ENCODE measurements around the gene CYGB.
A peak's percentile ranks its signal among the peaks of the same experiment; 100 is the strongest.
"Not testable (repeated sequence)": the region's sequence is repeated elsewhere in the genome, so short reads cannot be mapped to it uniquely, and the experiment has no call there.

CYGB gene

DNA sequence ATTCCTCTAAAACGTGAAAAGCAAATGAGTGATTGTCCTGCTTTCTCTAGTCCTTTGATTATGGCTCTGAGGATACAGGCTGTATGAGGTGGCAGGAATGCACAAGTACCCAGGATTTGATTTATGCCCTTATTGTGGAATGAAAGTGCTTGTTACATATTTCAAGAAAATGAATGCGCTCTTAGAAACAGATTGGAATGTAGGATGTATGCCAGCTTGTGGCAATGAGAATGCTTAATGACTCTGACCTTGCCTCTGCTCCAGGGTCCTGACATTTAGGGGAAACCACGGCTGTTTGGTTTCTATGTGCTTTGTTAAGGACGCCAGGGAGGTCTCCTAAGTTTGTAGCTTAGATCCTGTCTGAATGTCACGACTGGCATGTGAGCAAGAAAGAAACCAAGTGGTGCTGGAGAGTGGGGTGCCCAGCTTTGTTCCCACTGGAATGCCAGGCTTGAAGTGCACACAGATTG lies 24.3 kb upstream of the CYGB start:
- Histone ChIP-seq H3K9ac (ENCODE audit: low read depth, low read length) (no peak overlapping the region), H3K9me3 (ENCODE audit: control insufficient read depth, insufficient read depth, low read length) (no peaks in the 10 kb centered on the region), H3K4me1 (ENCODE audit: insufficient read depth, low read length) (peaks cover 27% of the 10 kb centered on the region), H3K36me3 (ENCODE audit: insufficient read depth, low read length) (peaks cover 68% of the 10 kb centered on the region)

DNA sequence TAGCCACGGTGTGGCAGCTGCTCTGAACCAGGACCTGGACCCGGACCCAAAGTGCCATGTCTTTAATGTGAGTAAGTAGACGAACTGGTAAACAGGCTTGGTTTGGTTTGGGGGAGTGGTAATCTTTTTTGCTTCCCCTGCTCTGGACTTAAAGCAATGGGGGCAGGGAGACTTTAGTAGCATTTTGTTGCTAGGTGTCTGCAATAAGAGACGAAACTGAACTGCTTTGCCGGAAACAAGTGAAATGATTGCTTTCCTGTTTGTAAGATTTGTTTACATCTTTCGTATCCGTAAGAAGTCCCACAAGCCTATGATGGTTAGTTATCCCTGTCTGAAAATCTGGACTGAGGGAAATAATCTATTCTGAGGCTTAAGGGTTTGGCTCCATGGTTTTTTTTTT lies 23.8 kb upstream of the CYGB start:
- peaks cover 26% of the 10 kb centered on the region for H3K4me1 ChIP-seq (ENCODE audit: insufficient read depth, low read length)
- peaks cover 67% of the 10 kb centered on the region for H3K36me3 ChIP-seq (ENCODE audit: insufficient read depth, low read length)
- H3K9me3 ChIP-seq (ENCODE audit: control insufficient read depth, insufficient read depth, low read length), result no peaks in the 10 kb centered on the region
- no peak overlapping the region for H3K9ac ChIP-seq (ENCODE audit: low read depth, low read length)

DNA sequence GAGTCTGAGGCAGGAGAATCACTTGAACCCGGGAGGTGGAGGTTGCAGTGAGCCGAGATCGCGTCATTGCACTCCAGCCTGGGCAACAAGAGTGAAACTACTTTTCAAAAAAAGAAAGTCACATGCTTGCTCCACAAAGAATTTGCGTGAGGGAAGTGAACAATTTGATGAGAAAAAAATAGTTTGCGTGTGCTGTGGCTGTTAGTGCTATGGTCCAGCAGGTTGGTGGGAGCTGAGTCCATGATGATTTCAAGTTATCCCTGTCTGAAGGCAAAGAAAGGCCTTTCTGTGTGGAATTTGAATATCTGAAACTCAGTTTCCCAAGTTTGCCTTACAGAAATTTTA lies 23.3 kb upstream of the CYGB start:
- Histone ChIP-seq H3K36me3 (ENCODE audit: insufficient read depth, low read length) (peaks cover 63% of the 10 kb centered on the region), H3K9ac (ENCODE audit: low read depth, low read length) (no peak overlapping the region), H3K9me3 (ENCODE audit: control insufficient read depth, insufficient read depth, low read length) (no peaks in the 10 kb centered on the region), H3K4me1 (ENCODE audit: insufficient read depth, low read length) (peaks cover 26% of the 10 kb centered on the region)

DNA sequence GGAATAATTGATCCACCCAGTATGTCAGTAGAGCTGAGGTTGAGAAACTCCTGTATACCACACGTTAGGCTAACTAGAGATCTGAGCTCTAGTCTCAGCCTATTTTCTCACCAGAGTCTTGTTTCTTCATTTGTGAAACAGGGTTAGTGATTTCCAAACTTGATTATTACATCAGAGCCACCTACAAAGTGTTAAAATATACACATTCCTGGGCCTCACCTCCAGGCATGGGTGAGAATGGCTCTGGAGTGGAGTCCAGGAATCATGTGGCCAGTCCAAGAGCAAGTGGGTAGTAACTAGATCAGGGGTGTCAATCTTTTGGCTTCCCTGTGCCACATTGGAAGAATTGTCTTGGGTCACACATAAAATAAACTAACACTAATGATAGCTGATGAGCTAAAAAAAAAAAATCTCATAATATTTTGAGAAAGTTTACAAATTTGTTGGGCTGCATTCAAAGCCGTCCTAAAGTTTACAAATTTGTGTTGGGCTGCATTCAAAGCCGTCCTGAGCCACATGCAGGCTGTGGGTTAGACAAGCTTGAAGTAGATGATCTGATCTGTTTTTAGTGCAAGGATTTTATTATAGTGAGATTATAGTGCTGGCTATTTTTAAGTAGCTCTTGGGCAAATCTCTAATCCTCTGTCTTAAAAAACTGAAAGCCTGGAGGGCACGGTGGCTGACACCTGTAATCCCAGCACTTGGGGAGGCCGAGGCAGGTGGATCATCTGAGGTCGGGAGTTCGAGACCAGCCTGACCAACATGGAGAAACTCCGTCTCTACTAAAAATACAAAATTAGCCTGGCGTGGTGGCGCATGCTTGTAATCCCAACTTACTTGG lies 22.7 kb upstream of the CYGB start:
- Histone ChIP-seq H3K4me1 (ENCODE audit: insufficient read depth, low read length) (peaks cover 29% of the 10 kb centered on the region), H3K36me3 (ENCODE audit: insufficient read depth, low read length) (peaks cover 58% of the 10 kb centered on the region), H3K9ac (ENCODE audit: low read depth, low read length) (no peak overlapping the region), H3K9me3 (ENCODE audit: control insufficient read depth, insufficient read depth, low read length) (no peaks in the 10 kb centered on the region)

DNA sequence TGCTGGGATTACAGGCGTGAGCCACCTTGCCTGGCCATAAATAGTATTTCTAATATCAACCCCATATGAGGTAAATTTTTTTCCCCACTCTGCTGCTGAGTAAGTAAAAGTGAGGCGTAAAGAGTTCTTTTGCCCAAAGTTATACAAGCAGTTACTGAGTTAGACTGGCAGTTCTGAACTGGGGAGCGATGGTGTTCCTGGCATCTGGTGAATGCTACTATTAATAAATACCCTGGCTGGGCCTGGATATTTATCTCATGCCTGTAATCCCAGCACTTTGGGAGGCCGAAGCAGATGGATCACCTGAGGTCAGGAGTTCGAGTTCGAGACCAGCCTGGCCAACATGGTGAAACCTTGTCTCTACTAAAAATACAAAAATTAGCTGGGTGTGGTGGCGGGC lies 22.0 kb upstream of the CYGB start:
- not testable (repeated sequence) for H3K9ac ChIP-seq (ENCODE audit: low read depth, low read length)
- H3K36me3 ChIP-seq (ENCODE audit: insufficient read depth, low read length), result peaks cover 51% of the 10 kb centered on the region

DNA sequence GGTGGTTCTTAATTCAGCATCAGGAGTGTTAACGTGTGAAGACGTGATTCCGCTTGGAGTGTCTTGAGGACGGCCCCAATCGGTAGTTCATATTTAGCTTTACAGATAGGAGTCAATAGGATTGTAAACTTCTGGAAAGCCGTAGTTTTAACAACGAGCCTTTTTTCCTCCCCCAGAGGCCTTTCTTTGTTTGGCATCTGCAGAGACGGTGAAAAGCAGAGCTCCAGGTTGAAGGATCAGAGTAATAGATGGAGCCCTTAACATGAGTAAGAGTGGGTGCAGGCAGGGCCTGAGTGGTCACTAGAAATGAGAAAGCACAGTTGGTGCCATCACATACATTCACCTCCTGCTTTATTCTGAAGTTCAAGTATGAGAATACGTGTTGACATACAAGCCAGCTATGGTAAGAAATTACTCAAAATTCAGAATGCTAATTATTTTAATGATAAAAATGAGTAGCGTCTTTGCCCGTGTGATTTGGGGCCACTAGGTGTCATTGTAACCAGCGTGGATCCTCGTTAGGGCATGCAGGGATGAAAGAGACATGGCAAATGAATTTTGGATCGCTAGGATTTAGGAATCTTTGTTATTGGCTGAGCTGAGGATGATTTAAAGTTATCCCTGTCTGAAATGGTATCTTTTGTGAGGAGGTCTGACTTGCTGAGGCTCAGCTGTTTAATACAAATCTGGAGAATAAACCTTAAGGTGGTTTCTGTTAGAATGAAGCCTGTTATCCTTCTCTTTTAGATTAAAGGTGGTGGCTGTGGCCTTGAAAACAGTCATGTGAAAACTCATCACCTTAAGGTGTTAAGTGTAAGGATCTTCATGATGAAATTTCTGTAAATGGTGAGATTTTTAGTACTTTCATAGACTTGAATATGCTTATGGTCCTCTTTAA lies 20.9 kb upstream of the CYGB start:
- Histone ChIP-seq H3K9ac (ENCODE audit: low read depth, low read length) (peak overlapping the region; percentile 98), H3K4me1 (ENCODE audit: insufficient read depth, low read length) (peaks cover 29% of the 10 kb centered on the region), H3K36me3 (ENCODE audit: insufficient read depth, low read length) (peaks cover 47% of the 10 kb centered on the region), H3K9me3 (ENCODE audit: control insufficient read depth, insufficient read depth, low read length) (no peaks in the 10 kb centered on the region)

More for the DNA sequence above, 22.0 kb upstream of the CYGB start:
- H3K9me3 ChIP-seq (ENCODE audit: control insufficient read depth, insufficient read depth, low read length), result not testable (repeated sequence)
- H3K4me1 ChIP-seq (ENCODE audit: insufficient read depth, low read length), result peaks cover 29% of the 10 kb centered on the region

DNA sequence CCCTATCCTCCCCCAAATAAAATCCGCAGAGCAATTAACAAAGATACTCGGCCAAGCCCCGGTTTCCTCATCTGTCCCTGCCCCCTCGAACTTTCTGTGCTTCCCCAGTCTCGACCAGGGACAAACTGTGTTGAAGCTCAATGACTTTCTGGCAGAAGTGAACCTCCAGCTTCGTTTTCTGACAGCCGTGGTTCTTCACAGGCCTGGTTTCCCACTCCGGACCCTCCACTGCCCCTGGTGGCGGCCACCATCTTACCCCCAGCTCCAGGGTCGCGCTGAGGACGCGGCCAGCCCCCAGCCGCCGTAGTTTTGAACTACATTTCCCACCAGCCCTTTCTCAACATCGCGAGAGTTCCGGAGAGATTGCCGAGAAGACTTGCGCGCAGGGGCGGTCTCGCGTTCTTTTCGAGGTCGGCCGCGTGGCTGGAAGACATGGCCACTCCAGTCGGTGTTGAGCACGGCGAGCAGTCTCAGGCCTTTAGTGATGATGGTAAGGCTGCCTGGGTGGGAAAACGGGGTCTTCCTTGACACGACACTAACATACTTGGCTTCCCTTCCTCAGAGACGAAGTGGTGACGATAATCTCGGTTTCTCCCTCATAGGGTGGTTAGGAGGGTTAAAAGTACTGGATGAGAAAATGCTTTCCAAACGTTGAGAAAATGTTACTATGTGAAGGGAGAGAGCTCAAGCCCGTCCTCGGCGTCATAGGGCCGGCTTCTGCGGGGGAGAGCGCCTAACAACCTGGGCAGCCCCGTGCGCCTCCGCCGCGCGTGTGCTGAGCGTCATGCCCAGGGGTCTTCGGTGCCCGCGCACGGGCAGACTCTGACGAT lies 20.1 kb upstream of the CYGB start:
- Histone ChIP-seq H3K9ac (ENCODE audit: low read depth, low read length) (peak overlapping the region; percentile 98), H3K36me3 (ENCODE audit: insufficient read depth, low read length) (peaks cover 39% of the 10 kb centered on the region), H3K4me1 (ENCODE audit: insufficient read depth, low read length) (peaks cover 29% of the 10 kb centered on the region)

DNA sequence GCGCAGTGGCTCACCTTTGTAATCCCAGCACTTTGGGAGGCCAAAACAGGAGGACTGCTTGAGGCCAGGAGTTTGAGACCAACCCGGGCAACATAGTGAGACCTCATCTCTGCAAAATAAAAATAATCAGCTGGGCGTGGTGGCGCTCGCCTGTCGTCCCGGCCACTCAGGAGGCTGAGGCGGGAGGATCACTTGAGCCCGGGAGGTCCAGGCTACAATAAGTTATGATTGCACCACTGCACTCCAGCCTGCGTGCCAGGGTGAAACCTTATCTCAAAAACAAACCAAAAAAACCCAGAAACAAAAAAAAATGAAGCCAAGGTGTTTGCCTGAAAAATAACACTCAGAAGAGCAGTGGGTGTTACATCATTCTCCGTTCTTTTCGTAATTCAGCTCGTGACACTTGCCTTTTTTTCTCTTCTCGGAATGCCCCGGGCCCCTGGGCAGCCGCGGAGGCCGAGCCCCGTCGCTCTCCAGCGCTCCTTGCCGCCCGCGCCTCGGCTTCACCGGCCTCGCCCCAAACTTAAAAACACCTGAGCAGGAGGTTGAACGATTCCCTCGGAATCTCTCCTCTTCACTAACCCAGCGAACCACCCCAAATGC lies 19.4 kb upstream of the CYGB start:
- Histone ChIP-seq H3K36me3 (ENCODE audit: insufficient read depth, low read length) (peaks cover 36% of the 10 kb centered on the region), H3K9ac (ENCODE audit: low read depth, low read length) (peak overlapping the region; percentile 98), H3K9me3 (ENCODE audit: control insufficient read depth, insufficient read depth, low read length) (no peaks in the 10 kb centered on the region), H3K4me1 (ENCODE audit: insufficient read depth, low read length) (peaks cover 29% of the 10 kb centered on the region)

More for the DNA sequence above, 20.1 kb upstream of the CYGB start:
- H3K9me3 ChIP-seq (ENCODE audit: control insufficient read depth, insufficient read depth, low read length), result no peaks in the 10 kb centered on the region

DNA sequence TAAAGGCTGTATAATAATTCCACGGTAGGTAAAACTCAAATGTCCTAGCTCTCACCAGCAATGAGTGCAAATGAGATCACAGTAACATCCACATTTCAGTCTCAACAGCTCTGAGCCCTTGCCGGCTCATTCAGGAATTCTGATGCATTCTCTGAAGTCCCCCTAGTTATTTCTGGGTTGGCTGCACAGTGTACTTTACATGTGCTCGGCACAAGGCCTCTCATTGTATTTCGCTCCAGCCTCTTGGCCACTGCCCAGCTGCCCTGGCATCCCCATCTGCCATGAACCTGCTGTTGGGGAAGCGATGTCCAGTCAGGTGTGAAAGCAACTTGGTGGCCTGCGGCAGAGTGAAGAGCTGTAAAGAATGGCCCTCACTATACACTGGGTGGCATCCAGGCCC lies 16.6 kb upstream of the CYGB start:
- H3K9me3 ChIP-seq (ENCODE audit: control insufficient read depth, insufficient read depth, low read length), result no peaks in the 10 kb centered on the region
- no peak overlapping the region for H3K9ac ChIP-seq (ENCODE audit: low read depth, low read length)
- peaks cover 10% of the 10 kb centered on the region for H3K36me3 ChIP-seq (ENCODE audit: insufficient read depth, low read length)
- peaks cover 20% of the 10 kb centered on the region for H3K4me1 ChIP-seq (ENCODE audit: insufficient read depth, low read length)

DNA sequence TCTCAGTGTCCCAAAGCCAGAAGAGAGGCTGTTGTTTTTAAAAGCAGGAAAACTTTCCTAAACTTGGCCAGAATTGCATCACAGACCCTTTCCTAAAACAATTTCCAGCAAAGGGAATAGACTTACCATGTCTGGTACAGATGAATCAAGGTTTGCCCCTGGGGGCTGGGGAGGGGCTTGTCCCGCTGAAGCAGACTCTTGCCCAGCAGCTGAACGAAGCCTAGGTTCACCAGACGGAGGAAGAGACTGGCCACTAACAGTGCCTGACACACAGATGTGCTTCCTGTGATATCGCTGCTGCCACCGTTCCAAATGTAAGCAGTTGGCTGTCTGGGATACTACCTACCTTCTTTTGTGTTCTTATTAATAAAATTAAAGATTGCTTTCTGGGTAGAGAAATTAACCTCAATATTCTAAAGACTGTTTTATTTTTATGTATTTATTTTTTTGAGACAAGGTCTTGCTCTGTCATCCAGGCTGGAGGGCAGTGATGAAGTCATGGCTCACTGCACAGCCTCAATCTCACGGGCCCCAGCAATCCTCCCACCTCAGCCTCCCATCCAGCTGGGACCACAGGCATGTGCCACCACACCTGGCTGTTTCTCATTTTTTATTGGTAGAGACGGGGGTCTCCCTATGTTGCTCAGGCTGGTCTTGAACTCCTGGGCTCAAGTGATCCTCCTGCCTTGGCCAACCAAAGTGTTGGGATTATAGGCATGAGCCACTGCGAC lies 15.8 kb upstream of the CYGB start:
- Histone ChIP-seq H3K9ac (ENCODE audit: low read depth, low read length) (no peak overlapping the region), H3K4me1 (ENCODE audit: insufficient read depth, low read length) (peaks cover 15% of the 10 kb centered on the region)

DNA sequence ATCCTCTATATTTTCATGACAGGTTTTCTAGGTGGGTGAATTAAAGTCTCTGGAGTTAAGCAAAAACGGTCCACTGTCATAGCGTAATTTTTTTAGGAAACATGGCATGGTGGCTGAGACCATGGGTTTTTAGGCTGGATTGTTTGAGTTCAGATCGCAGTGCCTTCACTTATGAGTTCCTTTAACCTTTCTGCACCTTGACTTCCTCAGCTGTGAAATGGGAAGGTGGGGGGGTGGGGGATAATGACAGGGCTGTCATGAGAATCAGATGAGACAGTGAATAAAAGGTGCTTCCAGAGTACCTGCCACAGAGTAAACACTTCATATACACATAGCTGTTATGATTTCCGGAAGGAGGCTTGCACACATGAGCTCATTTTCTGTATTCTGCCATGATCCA lies 14.2 kb upstream of the CYGB start:
- Histone ChIP-seq H3K9ac (ENCODE audit: low read depth, low read length) (no peak overlapping the region), H3K4me1 (ENCODE audit: insufficient read depth, low read length) (peaks cover 21% of the 10 kb centered on the region), H3K36me3 (ENCODE audit: insufficient read depth, low read length) (no peaks in the 10 kb centered on the region), H3K9me3 (ENCODE audit: control insufficient read depth, insufficient read depth, low read length) (no peaks in the 10 kb centered on the region)

More for the DNA sequence above, 15.8 kb upstream of the CYGB start:
- H3K36me3 ChIP-seq (ENCODE audit: insufficient read depth, low read length), result 0 out of 2 replicates have a peak, but pooled peaks cover 2% of the 10 kb centered on the region
- no peaks in the 10 kb centered on the region for H3K9me3 ChIP-seq (ENCODE audit: control insufficient read depth, insufficient read depth, low read length)

DNA sequence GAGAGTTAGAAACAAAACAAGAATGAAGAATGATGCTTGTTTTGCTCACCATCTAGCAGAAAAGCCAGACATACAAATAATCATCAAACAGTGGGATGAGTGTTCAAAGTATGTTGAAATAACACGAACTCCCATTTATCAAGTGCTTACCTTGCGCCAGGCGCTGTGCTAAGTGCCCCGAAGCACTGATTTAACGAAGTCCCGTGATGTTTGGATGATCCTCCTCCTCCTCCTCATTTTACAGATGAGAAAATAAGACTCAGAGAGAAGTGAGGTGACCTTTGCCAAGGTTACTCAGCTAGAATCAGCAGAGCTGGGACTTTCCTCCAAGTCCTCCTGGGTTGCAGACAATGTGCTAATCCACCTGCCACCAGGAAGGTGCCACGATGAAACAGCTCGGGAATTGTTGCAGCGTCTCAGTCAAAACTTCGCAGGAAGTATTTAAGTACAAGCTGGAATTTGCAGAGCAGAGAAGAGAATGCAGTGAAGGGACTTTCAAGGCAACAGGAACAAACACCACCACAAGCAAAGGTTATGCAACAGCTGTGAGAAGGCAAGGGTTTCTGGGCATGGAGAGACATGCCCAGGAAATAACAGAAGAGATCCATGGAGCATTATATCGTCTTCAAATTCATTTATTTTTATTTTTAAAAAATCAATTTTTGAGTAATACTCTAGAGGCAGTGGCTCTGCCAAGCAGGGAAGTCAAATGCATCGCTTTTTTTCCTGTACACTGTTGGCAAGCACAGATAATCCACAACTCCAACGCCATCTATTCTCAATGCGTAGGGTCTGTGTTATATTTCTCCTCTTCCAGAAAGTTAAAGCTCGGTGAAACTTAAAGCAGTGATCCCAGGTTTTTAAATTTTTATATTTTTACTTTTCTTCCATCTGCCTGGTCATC lies 13.5 kb upstream of the CYGB start:
- Histone ChIP-seq H3K9ac (ENCODE audit: low read depth, low read length) (peak overlapping the region; percentile 2; the same call in 1 of the 2 replicates), H3K4me1 (ENCODE audit: insufficient read depth, low read length) (peaks cover 25% of the 10 kb centered on the region), H3K36me3 (ENCODE audit: insufficient read depth, low read length) (no peaks in the 10 kb centered on the region)

More for the DNA sequence above, 13.5 kb upstream of the CYGB start:
- H3K9me3 ChIP-seq (ENCODE audit: control insufficient read depth, insufficient read depth, low read length), result no peaks in the 10 kb centered on the region
